Inferior parietal cortex (tissue), 1 donor: ENCODE data around the gene PRSS38.
A peak's percentile ranks its signal among the peaks of the same experiment; 100 is the strongest.
"Not testable (repeated sequence)": the region's sequence is repeated elsewhere in the genome, so short reads cannot be mapped to it uniquely, and the experiment has no call there.

Source experiments
- DNase-seq: peaks from one replicate; pipeline ENCODE4 v3.0.0-alpha.2; 2016; ENCODE audit errors: extremely low spot score

The PRSS38 gene

DNA sequence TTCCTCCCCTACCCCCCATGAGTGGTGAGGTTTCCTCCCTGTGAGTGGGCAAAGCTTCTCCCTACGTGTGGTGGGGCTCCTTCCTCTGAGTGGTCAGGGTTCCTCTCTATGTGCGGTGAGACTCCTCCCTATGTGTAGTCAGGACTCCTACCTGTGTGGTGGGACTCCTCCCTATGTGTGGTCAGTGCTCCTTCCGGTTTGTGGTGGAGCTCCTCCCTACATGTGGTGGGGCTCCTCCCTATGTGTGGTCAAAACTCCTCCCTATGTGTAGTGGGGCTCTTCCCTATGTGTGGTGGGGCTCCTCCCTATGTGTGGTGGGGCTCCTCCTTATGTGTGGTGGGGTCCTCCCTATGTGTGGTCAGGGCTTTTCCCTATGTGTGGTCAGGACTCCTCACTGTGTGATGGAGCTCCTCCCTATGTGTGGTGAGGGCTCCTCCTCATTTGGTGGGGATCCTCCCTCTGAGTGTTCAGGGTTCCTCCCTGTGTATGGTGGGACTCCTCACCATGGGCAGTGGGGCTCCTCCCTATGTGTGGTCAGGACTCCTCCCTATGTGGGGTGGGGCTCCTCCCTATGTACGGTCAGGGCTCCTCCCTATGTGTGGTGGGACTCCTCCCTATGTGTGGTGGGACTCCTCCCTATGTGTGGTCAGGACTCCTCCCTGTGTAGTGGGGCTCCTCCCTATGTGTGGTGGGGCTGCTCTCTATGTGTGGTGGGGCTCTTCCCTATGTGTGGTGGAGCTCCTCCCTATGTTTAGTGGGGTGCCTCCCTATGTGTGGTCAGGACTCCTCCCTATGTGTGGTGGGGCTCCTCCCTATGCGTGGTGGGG, 29.1 kb downstream of the PRSS38 start:
- DNase-seq, result no peak

DNA sequence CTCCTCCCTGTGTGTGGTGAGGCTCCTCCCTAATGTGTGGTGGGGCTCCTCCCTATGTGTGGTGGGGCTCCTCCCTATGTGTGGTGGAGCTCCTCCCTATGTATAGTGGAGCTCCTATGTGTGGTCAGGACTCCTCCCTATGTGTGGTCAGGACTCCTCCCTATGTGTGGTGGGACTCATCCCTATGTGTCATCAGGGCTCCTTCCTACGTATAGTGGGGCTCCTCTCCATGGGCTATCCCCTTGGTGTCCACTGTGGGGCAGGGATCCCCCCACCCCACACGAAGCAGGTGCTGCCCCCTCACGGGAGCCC, 29.6 kb downstream of the PRSS38 start:
- DNase-seq, result no peak

DNA sequence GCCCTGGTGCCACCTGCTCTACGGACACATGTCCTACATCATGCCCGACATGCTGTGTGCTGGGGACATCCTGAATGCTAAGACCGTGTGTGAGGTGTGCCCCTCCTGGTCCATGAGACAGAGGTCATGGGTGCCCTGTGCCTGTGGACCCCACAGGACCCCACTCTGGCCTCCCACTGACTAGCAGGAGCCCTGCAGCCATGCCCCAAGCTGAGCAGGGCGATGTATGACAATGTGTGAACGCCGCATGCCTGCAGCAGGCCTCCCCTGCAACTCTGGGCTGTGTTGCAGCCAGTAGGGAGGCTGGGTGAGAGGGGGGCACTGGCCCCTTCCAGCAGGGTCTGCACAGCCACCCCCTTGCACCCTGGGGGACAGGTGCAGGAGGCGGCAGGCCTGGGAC, 30.0 kb downstream of the PRSS38 start:
- DNase-seq, result no peak

DNA sequence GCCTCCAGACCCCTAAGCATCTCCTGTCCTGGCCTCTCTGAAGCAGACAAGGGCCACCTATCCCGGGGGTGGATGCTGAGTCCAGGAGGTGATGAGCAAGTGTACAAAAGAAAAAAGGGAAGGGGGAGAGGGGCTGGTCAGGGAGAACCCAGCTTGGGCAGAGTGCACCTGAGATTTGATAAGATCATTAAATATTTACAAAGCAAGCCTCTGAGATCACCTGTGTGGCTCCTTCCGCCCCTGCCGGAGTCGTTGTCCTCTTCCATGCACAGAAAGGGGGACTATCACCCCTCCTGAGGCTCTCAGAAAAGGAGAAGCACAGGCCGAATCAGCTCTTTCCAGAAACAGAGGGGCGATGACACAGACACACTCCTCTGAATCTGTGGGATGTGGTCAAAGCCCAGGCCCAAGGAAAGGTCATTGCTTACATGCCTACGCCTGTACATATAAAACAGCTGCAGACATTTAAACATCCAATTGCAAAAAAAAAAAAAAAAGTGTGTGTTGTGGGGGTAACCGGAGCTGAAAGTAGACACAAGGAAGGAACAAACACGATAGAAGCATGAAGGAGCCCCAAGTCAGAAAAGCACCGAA, 30.9 kb downstream of the PRSS38 start:
- no peak for DNase-seq

DNA sequence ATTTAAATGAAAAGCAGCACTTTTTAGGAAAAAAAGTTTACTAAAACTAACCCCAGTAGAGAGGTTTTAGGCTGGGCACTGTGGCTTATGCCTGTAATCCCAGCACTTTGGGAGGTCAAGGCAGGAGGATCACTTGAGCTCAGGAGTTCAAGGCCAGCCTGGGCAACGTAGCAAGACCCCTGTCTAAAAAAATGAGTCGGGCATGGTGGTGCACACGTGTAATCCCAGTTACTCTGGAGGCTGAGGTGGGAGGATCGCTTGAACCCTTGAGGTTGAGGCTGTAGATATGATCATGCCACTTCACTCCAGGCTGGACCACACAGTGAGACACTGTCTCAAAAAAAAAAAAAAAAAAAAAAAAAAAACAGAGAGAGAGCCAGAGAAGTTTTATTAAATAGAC, 31.6 kb downstream of the PRSS38 start:
- DNase-seq, result not testable (repeated sequence)

DNA sequence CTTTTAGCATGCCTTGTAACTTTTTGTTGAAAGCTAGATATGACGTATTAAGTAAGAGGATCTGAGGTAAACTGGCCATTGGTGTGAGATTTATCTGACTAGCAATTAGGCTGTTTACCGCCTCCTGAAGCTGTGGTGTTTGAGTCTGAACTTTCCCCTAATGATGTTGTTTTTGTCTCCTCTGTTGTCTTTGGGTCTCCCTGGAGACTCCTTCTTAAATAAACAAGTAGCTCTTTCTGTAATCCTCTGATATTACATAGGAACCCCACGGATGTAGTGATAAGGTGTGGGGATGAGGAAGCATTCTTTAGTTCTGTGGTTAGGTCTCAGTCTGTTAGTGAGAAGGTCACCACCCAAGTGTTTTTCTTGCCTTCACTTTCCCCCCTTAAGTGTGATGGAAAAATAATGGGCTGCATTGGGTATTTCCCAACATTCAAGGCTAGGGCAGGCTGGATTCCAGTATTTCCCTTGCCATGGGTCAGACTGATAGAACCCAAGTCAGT, 33.0 kb downstream of the PRSS38 start:
- no peak for DNase-seq

DNA sequence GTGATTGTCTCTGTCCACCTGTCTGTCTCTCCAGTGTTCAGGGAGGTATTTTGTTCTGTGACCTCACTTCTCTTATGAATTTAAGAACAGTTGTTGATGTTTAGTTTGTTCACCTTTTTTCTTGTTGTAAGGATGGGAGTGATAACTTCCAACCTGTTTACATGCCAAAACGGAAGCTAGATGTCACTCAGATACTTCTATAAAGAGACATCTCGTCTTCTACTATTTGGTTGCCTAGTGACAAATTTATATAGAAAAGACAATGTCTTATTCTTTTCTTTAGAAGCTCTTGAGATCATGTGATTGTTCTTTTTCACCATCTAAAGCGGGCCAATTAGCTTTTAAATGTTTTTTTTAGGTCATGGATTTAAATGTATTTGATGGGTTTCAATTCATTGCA, 33.8 kb downstream of the PRSS38 start:
- peak; percentile 4 for DNase-seq

DNA sequence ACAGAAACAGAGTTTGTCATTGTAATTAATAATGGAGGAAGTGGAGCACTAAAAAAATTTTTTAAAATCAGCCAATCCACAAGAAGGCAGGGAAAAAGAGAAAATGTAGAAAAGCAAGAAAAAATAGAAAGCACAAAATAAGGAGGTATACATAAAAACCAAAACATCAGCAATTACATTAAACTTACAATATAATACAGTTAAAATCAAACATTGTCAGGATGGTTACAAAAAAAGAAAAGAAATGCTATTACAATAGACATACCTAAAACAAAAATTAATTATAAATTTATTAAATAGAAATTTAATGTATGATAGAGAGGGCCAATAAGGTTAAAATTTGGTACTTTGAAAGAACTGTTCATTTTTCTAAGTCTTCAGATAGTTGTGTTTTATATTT, 38.7 kb downstream of the PRSS38 start:
- no peak for DNase-seq

DNA sequence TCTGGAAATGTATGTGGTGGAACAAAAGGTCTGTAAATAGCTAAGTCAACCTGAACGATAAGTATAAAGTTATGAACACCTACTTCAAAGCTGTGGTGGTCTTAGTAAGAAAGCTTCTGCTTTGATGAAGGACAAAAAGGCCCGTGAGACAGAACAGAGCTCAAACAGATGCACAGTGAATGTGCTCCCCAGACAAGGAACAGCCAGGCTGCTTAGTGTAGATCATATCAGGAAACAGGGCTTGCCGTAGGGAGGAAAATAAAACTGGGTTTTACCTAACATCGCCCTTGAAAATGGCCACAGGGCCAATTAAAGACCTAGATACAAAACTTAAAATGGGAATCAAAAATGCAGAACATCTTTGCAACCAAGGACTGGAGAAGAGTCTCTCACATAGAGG, 40.2 kb downstream of the PRSS38 start:
- no peak for DNase-seq

DNA sequence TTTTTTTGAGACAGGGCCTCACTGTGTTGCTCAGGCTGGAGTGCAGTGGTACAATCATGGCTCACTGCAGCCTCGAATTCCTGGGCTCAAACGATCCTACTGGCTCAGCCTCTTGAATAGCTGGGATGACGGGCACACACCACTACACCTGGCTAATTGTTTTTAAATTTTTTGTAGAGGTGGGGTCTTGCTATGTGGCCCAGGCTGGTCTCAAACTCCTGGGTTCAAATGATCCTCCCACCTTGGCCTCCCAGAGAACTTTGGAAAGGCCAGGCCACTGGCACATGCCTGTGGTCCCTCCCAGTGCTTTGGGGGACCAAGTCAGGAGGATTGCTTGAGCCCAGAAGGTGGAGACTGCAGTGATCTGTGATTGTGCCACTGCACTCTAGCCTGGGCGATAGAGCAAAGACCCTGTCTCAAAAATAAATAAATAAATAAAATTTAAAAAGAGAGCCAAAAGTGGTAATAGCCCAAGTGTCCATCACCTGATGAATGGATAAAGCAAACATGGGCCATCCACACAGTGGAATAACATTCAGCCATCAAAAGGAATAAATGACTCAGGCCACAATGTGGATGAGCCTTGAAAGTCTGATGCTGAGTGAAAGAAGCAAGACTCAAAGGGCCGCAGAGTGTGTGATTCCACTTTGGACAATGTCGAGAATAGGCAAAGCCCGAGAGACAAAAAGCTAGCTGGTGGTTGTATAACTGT, 40.8 kb downstream of the PRSS38 start:
- DNase-seq, result no peak

DNA sequence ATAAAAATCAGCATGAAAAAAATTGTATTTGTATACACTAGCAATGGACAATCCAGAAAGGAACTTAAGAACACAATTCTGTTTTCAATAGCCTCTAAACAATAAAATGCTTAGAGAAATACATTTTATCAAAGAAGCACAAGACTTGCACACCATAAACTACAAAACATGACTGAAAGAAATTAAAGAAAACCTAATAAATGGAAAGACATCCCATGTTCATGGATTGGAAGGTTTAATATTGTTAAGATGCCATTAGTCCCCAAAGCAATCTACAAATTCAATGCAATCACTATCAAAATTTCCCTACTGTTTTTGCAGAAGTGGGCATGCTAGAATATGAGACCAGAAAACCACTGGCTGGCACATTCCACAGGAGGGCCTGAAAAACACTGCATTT, 49.4 kb downstream of the PRSS38 start:
- no peak for DNase-seq

DNA sequence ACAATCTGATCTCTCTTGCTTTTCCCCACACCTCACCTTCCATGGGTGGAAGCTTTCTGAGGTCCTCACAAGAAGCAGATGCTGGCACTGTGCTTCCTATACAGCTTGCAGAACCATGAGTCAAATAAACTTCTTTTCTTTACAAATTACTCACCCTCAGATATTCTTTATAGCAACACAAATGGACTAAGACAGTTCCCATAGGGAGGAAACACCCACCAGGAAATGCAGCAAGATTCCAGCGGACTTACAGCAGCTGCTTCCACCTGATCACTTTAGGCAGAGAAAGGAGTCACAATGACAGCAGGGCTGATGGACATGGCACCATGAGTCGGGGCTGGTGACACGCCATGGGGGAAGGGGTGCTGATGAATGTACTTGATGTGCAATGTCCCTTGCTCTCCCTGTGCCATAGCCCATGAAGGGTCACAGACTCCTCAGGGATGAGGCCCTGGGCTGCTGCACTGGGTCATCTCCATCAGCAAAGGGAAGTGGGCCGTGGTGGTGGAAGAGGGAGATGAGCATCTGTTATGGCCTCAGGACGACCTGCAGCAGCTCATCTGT, 53.9 kb downstream of the PRSS38 start:
- no peak for DNase-seq

DNA sequence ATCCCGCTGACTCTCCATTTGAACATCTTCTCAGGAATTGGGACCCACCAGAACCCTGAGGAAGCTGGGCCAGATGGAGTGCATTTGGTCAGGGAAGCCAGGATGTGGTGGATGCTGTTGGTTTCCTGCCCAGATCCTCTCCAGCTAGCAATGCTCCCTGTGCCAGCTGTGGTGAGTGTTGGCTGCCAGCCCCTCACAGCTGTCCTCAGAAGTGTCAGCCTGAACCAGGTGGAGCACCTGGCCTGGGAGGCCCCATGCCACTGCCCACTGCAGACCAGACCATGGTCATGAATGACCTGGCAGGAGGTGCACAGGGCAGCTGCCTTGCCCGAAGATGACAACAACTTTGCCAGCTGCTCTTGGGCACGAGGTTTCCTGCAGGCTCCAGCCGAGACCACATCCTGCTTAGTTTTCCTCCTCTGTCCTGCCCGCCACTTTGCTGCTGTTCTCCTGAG, 54.4 kb downstream of the PRSS38 start:
- DNase-seq, result no peak

DNA sequence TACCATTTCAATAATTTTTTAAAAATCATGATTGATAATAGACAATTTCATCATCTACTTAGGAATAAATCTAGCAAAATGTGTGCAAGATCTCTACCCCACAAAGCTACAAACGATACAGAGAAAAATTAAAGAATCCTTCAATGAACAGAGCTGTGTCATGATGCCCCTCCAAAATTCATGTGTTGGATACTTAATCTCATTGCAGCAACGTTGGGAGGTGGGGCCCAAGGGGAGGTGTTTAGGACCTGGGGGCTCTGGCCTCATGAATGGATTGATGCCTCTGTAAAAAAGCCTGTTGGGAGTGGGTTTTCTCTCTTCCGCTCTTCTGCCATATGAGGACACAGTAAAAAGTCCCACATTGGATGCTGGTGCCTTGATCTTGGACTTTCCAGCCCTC, 54.9 kb downstream of the PRSS38 start:
- no peak for DNase-seq

DNA sequence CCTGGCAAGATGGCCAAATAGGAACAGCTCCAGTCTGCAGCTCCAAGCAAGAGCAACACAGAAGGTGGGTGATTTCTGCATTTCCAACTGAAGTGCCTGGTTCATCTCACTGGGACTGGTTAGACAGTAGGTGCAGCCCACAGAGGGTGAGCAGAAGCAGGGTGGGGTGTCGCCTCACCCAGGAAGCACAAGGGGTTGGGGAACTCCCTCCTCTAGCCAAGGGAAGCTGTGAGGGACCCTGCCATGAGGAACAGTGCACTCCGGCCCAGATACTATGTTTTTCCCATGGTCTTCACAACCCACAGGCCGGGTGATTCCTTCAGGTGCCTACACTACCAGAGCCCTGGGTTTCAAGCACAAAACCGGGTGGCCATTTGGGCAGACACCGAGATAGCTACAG, 56.4 kb downstream of the PRSS38 start:
- not testable (repeated sequence) for DNase-seq

DNA sequence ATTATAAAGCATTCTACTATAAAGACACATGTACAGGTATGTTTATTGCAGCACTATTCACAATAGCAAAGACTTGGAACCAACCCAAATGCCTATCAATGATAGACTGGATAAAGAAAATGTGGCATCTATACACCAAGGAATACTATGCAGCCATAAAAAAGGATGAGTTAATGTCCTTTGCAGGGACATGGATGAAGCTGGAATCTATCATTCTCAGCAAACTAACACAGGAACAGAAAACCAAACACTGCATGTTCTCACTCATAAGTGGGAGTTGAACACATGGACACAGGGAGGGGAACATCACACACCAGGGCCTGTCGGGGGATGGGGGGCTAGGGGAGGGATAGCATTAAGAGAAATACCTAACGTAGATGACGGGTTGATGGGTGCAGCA, 62.3 kb downstream of the PRSS38 start:
- DNase-seq, result not testable (repeated sequence)

DNA sequence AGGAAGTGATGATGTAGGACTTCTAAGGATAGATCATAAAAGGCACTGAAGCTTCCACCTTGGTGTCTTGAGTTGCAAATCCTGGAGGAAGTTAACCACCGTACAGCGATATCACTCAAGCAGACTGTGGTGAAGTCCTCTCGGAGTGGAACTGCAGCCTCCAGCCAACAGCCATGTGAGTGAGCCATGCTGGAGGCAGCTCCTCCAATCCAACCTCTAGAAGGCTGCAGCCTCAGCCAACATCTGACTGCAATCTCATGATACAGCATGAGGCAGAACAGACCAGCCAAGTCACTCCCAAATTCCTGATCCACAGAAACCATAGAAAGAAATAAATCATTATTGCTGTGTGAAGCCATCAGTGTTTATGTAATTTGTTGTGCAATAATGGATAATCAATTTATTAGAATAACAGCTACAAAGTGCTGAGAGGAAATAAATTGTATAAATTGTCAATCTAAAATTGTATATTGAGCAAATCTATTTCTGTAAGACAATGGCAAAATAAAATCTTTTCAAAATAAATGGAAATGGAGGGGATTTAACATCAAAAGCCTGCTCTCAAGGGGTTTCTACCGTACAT, 65.0 kb downstream of the PRSS38 start:
- DNase-seq, result no peak

DNA sequence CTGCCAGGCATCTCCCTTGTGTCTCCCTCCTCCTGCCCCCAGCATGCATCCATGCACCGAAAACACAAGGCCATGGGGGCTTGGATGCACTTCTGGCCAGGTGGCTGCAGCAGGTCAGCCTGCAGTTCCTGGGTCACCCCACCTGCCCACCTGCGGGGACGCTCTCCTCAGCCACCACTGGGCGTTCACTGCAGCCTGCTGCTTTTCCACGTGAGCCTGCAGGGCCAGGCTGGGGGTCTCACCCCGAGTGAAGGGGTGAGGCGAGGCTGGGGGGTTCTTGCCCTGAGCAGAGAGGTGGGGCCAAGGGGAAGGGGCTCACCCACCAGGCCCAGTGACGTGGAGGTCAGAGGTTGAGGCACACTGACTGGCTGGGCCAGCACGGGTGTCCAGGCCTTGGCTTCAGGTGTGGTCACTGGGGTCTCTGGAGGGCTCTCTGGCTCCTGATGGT, 67.6 kb downstream of the PRSS38 start:
- DNase-seq, result no peak

DNA sequence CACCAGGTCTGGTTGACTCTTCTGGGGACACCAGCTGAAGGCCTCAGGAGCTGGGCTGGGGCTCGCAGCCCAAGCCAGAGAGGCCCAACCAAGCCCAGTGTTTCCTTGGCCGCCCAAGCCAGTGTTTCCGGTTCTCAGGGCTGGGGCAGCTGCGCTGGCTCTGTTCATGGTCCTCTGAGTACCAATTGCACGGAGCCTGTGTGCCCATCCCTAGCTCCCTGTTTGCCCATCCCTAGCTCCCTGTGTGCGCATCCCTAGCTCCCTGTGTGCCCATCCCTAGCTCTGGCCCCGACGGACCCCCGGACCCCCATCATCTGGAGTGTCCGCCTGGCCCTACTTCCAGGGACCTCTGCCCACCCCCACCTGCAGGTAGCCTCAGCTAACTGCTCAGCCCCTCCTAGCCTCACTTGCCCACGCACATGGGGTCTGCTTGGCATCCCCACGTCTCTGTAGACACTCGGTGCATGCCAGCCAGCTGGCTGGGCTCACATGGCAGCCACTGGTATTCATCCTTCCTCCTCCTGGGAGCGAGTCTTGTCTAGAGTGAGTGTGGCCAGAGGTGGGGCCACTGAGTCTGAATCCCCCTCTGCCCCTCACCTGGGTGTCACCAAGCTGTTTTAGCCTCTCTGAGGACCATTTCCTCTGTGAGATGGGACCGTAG, 68.3 kb downstream of the PRSS38 start:
- no peak for DNase-seq

DNA sequence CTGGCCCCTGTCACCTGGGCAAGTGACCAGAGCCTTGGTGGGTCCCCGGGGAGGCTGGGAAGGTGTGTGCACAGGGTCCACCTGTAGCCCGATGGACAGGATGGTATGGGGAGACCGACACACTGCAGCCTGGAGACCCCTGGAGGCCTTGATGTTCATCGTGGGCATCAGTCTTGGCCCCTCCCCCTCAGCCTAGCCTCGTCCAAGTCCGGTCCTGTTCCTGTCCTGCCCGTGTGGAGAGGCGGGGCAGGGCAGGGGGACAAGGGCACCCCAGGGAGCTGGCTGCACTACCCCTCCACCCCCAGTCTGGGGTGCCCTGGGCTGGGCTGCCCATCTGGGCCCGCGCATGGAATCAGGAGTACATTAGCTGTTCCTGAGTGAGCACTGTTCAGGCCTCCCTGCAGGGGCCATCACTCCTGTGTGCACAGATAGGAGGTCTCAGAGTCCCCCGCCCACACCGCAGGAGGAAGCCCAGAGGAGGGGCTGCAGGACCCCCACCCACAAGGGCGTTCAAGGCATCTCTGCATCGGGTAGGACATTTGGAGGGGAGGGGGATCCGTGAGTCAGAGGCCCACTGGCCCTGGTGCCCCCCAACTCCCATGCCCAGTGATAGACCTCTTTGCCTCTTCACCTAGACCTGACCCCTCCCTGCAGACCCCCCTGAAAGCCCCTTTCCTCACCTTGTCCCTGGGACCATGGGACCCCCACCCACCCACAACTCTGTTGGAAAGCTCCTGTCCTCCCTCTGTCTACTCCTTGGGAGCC, 69.1 kb downstream of the PRSS38 start:
- DNase-seq, result no peak

DNA sequence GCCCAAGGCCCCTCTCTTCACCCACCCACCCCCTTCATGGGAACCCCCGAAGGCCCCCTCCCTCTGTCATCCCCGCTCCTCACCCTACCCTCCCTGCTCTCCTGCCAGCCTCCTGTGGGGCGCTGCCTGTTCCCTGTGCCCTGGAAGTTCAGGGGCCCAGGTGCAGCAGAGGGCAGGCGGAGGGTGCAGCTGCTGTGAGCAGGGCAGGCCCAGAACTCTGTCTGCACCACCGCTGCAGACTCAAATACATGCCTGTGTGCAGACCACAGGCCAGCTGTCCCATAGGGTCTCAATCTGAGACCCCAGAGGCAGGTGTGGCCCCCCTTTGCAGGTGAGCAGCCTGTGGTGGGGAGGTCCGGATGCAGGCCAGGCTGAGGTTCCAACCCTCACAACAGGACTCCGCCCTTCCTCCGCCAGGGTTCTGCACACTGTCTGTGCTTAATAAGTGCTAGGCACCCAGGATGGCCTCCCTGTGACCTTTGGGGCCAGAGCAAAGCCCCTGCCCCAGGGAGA, 69.7 kb downstream of the PRSS38 start:
- no peak for DNase-seq
